ENCODE results near the gene RUNX3. TPM values are rescaled to one million over a fixed set of nuclear protein-coding genes. Genes with fewer than 3 reads are reported as not detected.
A peak's percentile ranks its signal among the peaks of the same experiment; 100 is the strongest.

RUNX3 gene
- total RNA-seq, 1 experiment from 2014 or later = 36.6 TPM

- Histone ChIP-seq H3K9ac (ENCODE audit: low read length) (no peak overlapping the region), H3K4me1 (ENCODE audit: low read length) (peaks cover 20% of the 10 kb centered on the region), H3K36me3 (ENCODE audit: insufficient read depth, low read length) (no peaks in the 10 kb centered on the region), H3K9me2 (replicated peaks; ENCODE audit: insufficient read depth, low read length) (no peaks in the 10 kb centered on the region), H4K20me1 (ENCODE audit: insufficient read depth, low read depth, low read length) (0 out of 2 replicates have a peak, but pooled peaks cover 2% of the 10 kb centered on the region), H3K9me3 (ENCODE audit: low read length) (no peaks in the 10 kb centered on the region), H3K4me2 (ENCODE audit: low read depth, low read length, poor library complexity, severe bottlenecking) (no peak overlapping the region), H3K27ac (ENCODE audit: low read length) (no peak overlapping the region), H3K4me3 (ENCODE audit: low read length) (no peak overlapping the region), H3K27me3 (ENCODE audit: low read length) (no peaks in the 10 kb centered on the region), H3K79me2 (ENCODE audit: low read length) (no peaks in the 10 kb centered on the region), H2AFZ (ENCODE audit: low read length) (no peak overlapping the region)
- no peak for DNase-seq
Measured at GRCh38 chr1:24936684-24937083, 6.6 kb upstream of the RUNX3 start.

- peaks cover 25% of the 10 kb centered on the region for H3K4me1 ChIP-seq (ENCODE audit: low read length)
Measured at GRCh38 chr1:24935615-24936484, 5.8 kb upstream of the RUNX3 start.

GRCh38 chr1:24935196-24935526, 5.1 kb upstream of the RUNX3 start:
- H3K27me3 ChIP-seq (ENCODE audit: low read length) = no peaks in the 10 kb centered on the region
- no peak for DNase-seq

More at GRCh38 chr1:24935615-24936484, 5.8 kb upstream of the RUNX3 start:
- Histone ChIP-seq H3K36me3 (ENCODE audit: insufficient read depth, low read length) (no peaks in the 10 kb centered on the region), H3K9ac (ENCODE audit: low read length) (no peak overlapping the region), H3K27ac (ENCODE audit: low read length) (no peak overlapping the region), H4K20me1 (ENCODE audit: insufficient read depth, low read depth, low read length) (0 out of 2 replicates have a peak, but pooled peaks cover 2% of the 10 kb centered on the region), H3K9me3 (ENCODE audit: low read length) (no peaks in the 10 kb centered on the region), H3K9me2 (replicated peaks; ENCODE audit: insufficient read depth, low read length) (no peaks in the 10 kb centered on the region), H3K4me3 (ENCODE audit: low read length) (no peak overlapping the region), H2AFZ (ENCODE audit: low read length) (no peak overlapping the region), H3K4me2 (ENCODE audit: low read depth, low read length, poor library complexity, severe bottlenecking) (no peak overlapping the region), H3K79me2 (ENCODE audit: low read length) (no peaks in the 10 kb centered on the region), H3K27me3 (ENCODE audit: low read length) (no peaks in the 10 kb centered on the region)
- DNase-seq = no peak

GRCh38 chr1:24934310-24935195, 4.5 kb upstream of the RUNX3 start:
- Histone ChIP-seq H3K27ac (ENCODE audit: low read length) (no peak overlapping the region), H3K36me3 (ENCODE audit: insufficient read depth, low read length) (no peaks in the 10 kb centered on the region), H3K27me3 (ENCODE audit: low read length) (no peaks in the 10 kb centered on the region), H3K4me2 (ENCODE audit: low read depth, low read length, poor library complexity, severe bottlenecking) (peak overlapping the region; percentile 9), H3K9me2 (replicated peaks; ENCODE audit: insufficient read depth, low read length) (no peaks in the 10 kb centered on the region), H4K20me1 (ENCODE audit: insufficient read depth, low read depth, low read length) (0 out of 2 replicates have a peak, but pooled peaks cover 2% of the 10 kb centered on the region), H3K9ac (ENCODE audit: low read length) (no peak overlapping the region; the same call in 1 of the 2 replicates), H2AFZ (ENCODE audit: low read length) (no peak overlapping the region), H3K4me1 (ENCODE audit: low read length) (peaks cover 30% of the 10 kb centered on the region), H3K79me2 (ENCODE audit: low read length) (peaks cover under 1% of the 10 kb centered on the region; the same call in 1 of the 2 replicates), H3K9me3 (ENCODE audit: low read length) (no peaks in the 10 kb centered on the region), H3K4me3 (ENCODE audit: low read length) (no peak overlapping the region)
- DNase-seq = peak; percentile 54

More at GRCh38 chr1:24935196-24935526, 5.1 kb upstream of the RUNX3 start:
- H3K4me1 ChIP-seq (ENCODE audit: low read length) = peaks cover 30% of the 10 kb centered on the region
- no peaks in the 10 kb centered on the region for H3K9me3 ChIP-seq (ENCODE audit: low read length)
- no peaks in the 10 kb centered on the region for H3K36me3 ChIP-seq (ENCODE audit: insufficient read depth, low read length)
- H3K4me2 ChIP-seq (ENCODE audit: low read depth, low read length, poor library complexity, severe bottlenecking) = no peak overlapping the region
- H3K79me2 ChIP-seq (ENCODE audit: low read length) = no peaks in the 10 kb centered on the region
- H3K9me2 ChIP-seq (replicated peaks; ENCODE audit: insufficient read depth, low read length) = no peaks in the 10 kb centered on the region
- 0 out of 2 replicates have a peak, but pooled peaks cover 2% of the 10 kb centered on the region for H4K20me1 ChIP-seq (ENCODE audit: insufficient read depth, low read depth, low read length)
- H3K4me3 ChIP-seq (ENCODE audit: low read length) = no peak overlapping the region
- no peak overlapping the region for H2AFZ ChIP-seq (ENCODE audit: low read length)
- no peak overlapping the region for H3K27ac ChIP-seq (ENCODE audit: low read length)
- no peak overlapping the region for H3K9ac ChIP-seq (ENCODE audit: low read length)

- Histone ChIP-seq H3K27me3 (ENCODE audit: low read length) (no peaks in the 10 kb centered on the region), H3K36me3 (ENCODE audit: insufficient read depth, low read length) (no peaks in the 10 kb centered on the region), H3K4me2 (ENCODE audit: low read depth, low read length, poor library complexity, severe bottlenecking) (no peak overlapping the region), H2AFZ (ENCODE audit: low read length) (no peak overlapping the region), H3K27ac (ENCODE audit: low read length) (no peak overlapping the region), H3K4me1 (ENCODE audit: low read length) (peaks cover 30% of the 10 kb centered on the region), H3K4me3 (ENCODE audit: low read length) (no peak overlapping the region), H3K9me3 (ENCODE audit: low read length) (no peaks in the 10 kb centered on the region), H3K9me2 (replicated peaks; ENCODE audit: insufficient read depth, low read length) (no peaks in the 10 kb centered on the region), H4K20me1 (ENCODE audit: insufficient read depth, low read depth, low read length) (peaks cover 2% of the 10 kb centered on the region; the same call in 1 of the 2 replicates), H3K79me2 (ENCODE audit: low read length) (peaks cover 12% of the 10 kb centered on the region), H3K9ac (ENCODE audit: low read length) (no peak overlapping the region)
- peak; percentile 44 for DNase-seq
Measured at GRCh38 chr1:24933468-24933867, 3.4 kb upstream of the RUNX3 start.

- H4K20me1 ChIP-seq (ENCODE audit: insufficient read depth, low read depth, low read length) = peaks cover 4% of the 10 kb centered on the region; the same call in 1 of the 2 replicates
- H3K4me1 ChIP-seq (ENCODE audit: low read length) = peaks cover 35% of the 10 kb centered on the region
- no peaks in the 10 kb centered on the region for H3K9me2 ChIP-seq (replicated peaks; ENCODE audit: insufficient read depth, low read length)
- H3K27me3 ChIP-seq (ENCODE audit: low read length) = no peaks in the 10 kb centered on the region
- no peaks in the 10 kb centered on the region for H3K9me3 ChIP-seq (ENCODE audit: low read length)
- H3K9ac ChIP-seq (ENCODE audit: low read length) = 0 out of 2 replicates have a peak overlapping the region, but pooled peaks have one; percentile 8
- H3K36me3 ChIP-seq (ENCODE audit: insufficient read depth, low read length) = no peaks in the 10 kb centered on the region
- no peak overlapping the region for H2AFZ ChIP-seq (ENCODE audit: low read length)
- H3K4me3 ChIP-seq (ENCODE audit: low read length) = peak overlapping the region; percentile 34; the same call in 1 of the 2 replicates
- H3K27ac ChIP-seq (ENCODE audit: low read length) = no peak overlapping the region
- DNase-seq = no peak
- peaks cover 18% of the 10 kb centered on the region for H3K79me2 ChIP-seq (ENCODE audit: low read length)
- H3K4me2 ChIP-seq (ENCODE audit: low read depth, low read length, poor library complexity, severe bottlenecking) = peak overlapping the region; percentile 41
Measured at GRCh38 chr1:24932725-24933294, 2.7 kb upstream of the RUNX3 start.

GRCh38 chr1:24932284-24932683, 2.2 kb upstream of the RUNX3 start:
- Histone ChIP-seq H3K9me2 (replicated peaks; ENCODE audit: insufficient read depth, low read length) (no peaks in the 10 kb centered on the region), H3K4me1 (ENCODE audit: low read length) (peaks cover 40% of the 10 kb centered on the region), H3K4me2 (ENCODE audit: low read depth, low read length, poor library complexity, severe bottlenecking) (peak overlapping the region; percentile 41)

More at GRCh38 chr1:24932284-24932683, 2.2 kb upstream of the RUNX3 start:
- peak; percentile 81 for DNase-seq
- no peak overlapping the region for H2AFZ ChIP-seq (ENCODE audit: low read length)
- peaks cover 10% of the 10 kb centered on the region; the same call in 1 of the 2 replicates for H4K20me1 ChIP-seq (ENCODE audit: insufficient read depth, low read depth, low read length)
- no peaks in the 10 kb centered on the region for H3K36me3 ChIP-seq (ENCODE audit: insufficient read depth, low read length)
- peak overlapping the region; percentile 34; the same call in 1 of the 2 replicates for H3K4me3 ChIP-seq (ENCODE audit: low read length)
- no peaks in the 10 kb centered on the region for H3K27me3 ChIP-seq (ENCODE audit: low read length)
- no peak overlapping the region for H3K27ac ChIP-seq (ENCODE audit: low read length)
- peaks cover 23% of the 10 kb centered on the region for H3K79me2 ChIP-seq (ENCODE audit: low read length)
- 0 out of 2 replicates have a peak overlapping the region, but pooled peaks have one; percentile 8 for H3K9ac ChIP-seq (ENCODE audit: low read length)
- no peaks in the 10 kb centered on the region for H3K9me3 ChIP-seq (ENCODE audit: low read length)
